Superior temporal gyrus (tissue), 1 donor: ENCODE measurements around the gene SGK2.
A peak's percentile ranks its signal among the peaks of the same experiment; 100 is the strongest.
"Not testable (repeated sequence)": the region's sequence is repeated elsewhere in the genome, so short reads cannot be mapped to it uniquely, and the experiment has no call there.

Source experiments
- DNase-seq: peaks from one replicate; pipeline ENCODE4 v3.0.0-alpha.2; 2016; ENCODE audit errors: extremely low spot score

Gene SGK2

GRCh38 chr20:43563991-43564390 is 5.2 kb downstream of the SGK2 start:
- no peak for DNase-seq

- no peak for DNase-seq
Measured at GRCh38 chr20:43564455-43564854, 5.6 kb downstream of the SGK2 start.

GRCh38 chr20:43564993-43565757 is 6.3 kb downstream of the SGK2 start:
- DNase-seq: peak; percentile 84

GRCh38 chr20:43565758-43566104 is 6.9 kb downstream of the SGK2 start:
- DNase-seq: peak; percentile 38

GRCh38 chr20:43567477-43567876 is 8.7 kb downstream of the SGK2 start:
- DNase-seq: no peak

DNA sequence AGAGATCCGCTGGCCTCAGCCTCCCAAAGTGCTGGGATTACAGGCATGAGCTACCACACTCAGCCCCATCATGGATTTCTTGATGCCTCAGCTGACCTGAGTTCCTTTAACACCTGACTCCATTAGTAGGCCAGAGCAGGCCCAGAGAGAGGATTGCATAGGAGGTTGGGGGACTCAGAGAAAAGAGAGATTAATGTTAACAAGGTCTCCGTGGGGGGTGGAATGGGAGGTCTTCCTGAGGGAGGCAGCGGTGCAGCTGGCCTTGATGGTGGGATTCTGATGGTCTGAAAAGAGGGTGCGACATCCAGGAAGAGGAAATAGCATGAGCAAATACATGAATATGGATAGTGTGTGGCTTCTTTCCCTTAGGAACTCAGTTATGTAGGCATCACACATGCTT is 9.9 kb downstream of the SGK2 start:
- no peak for DNase-seq

GRCh38 chr20:43569282-43569681 is 10.5 kb downstream of the SGK2 start:
- DNase-seq: no peak

DNA sequence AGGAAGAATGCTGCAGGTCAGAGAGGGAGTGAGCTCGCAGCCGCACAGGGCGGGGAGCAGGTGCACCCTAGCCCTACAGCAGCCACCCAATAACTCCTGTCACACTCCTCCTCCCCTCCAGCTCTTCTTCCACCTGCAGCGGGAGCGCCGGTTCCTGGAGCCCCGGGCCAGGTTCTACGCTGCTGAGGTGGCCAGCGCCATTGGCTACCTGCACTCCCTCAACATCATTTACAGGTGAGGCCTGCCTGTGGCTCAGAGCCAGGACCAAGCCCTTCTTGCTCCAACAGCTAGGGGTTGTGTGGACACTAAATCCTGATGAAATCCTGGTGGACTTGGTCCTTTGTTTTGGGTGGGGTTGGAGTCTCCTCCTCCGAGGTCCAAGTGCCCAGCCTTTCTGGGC is 11.7 kb downstream of the SGK2 start:
- DNase-seq: no peak

DNA sequence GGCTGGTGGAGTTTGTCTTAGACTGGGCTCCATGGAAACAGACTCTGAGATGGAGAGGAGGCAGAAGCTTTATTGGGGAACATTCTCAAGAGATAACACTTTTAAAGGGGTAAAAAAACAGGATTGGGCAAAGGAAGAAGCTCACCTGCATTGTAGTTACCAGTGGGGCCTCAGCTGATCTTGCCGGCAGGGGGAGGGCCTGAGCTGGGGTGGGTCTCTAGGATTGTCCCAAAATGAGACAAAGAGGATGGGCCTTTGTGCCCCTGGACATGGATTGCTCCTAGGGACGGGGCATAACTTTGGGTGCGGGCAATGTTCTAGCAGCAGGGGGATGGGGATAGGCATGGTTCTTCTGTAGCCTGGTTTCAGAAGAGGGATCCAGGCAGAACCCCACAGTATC is 12.5 kb downstream of the SGK2 start:
- DNase-seq: no peak

GRCh38 chr20:43571771-43572170 is 12.9 kb downstream of the SGK2 start:
- DNase-seq: no peak

DNA sequence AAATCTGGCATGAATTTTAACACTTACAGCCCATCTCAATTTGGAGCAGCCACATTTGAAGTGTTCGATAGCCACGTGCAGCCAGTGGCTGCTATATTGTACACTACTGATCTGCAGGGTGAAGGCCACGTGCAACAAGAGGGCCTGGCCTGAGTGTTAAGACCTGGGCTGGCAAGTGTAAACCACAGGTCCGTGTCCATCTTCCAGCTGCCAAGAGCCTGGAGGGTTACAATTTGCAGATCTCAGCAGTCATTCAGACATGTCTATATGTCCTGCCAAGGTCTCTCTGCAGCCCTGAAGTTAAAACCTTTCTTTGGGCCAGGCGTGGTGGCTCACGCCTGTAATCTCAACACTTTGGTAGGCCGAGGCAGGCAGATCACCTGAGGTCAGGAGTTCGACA is 14.1 kb downstream of the SGK2 start:
- DNase-seq: no peak

- DNase-seq: no peak
Measured at GRCh38 chr20:43576108-43576507, 17.3 kb downstream of the SGK2 start.

- DNase-seq: no peak
Measured at GRCh38 chr20:43579861-43580793, 21.3 kb downstream of the SGK2 start.

DNA sequence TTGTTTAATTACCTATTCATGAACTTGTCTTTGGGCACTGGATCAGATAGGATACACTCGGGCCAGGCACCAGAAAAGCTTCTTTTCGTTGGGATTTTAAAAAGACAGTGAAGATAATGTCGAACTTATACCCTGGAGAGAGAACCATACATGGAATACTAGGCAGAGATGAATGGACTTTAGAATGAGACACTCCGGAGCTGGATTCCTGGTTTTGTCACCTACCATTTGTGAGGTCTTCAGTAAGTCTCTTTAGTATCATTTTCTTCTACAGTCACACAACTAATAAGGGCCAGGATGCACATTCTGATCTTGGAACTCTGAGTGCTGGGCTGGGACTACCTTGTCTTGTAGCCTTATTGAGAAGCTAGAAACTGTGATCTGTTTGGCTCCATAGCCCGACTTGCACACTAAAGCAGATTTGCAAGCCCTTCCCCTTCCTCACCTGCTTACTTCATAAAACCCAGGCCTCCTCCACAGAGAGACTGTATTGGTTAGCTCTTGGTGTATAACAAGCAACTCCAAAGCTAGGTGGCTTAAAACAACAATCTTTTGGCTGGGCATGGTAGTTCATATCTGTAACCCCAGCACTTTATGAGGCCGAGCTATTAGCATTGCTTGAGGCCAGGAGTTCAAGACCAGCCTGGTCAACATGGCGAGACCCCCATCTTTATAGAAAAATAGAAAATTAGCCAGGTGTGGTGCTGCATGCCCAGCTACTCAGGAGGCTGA is 24.5 kb downstream of the SGK2 start:
- DNase-seq: no peak

GRCh38 chr20:43583982-43584432 is 25.2 kb downstream of the SGK2 start:
- DNase-seq: peak; percentile 91

DNA sequence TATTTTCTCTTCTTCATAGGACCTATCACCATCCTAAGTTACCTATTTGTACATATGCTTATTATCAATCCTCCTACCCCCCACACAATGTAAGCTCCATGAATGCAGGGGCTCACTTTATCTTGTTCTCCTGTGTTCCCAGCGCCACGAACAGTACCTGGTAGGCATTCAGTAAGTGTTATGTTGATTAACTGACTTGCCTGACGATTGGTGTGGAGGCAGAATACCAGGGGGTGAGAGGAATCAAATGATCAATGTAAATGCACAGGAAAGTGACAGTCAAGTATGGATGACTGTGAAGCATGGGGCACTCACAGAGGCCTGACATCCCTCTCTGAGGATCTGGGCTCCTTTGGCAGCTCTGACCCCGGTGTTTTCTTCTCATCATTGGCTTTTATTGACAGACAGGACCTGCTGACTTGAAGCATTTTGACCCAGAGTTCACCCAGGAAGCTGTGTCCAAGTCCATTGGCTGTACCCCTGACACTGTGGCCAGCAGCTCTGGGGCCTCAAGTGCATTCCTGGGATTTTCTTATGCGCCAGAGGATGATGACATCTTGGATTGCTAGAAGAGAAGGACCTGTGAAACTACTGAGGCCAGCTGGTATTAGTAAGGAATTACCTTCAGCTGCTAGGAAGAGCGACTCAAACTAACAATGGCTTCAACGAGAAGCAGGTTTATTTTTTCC is 25.8 kb downstream of the SGK2 start:
- no peak for DNase-seq

DNA sequence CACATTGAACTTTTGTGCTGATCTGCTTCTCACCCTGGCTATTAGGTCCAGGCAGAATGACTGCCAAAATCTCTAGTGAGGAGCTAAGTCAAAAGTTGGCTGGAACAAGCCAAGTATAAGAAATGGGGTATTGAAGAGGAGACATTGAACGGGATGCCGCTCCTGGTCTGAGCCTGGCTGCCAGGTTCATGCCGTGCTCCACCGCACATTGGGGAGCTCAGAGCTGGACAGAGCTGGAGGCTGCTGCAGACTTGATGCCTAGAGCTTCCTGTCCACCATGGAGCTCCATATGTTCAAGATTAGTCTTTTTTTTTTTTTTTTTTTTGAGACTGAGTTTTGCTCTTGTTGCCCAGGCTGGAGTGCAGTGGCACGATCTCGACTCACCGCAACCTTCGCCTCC is 27.8 kb downstream of the SGK2 start:
- DNase-seq: no peak

GRCh38 chr20:43588526-43588925 is 29.7 kb downstream of the SGK2 start:
- not testable (repeated sequence) for DNase-seq

DNA sequence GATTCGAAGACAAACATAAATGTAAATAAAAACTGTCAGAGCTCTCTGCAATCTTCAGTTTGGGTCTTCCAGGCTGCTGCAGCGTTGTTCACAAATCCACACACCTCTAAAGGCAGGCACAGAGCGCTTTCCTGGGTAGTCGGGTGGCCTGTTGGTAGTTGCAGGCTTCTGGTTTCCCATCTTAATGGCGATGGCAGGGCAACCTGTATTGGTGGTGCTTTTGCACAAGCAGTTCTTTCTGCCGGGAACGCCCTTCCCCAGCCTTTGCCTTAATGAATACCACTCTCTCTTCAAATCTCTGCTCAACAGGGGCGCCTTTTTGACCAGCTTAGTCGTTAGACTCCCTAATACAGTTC is 31.2 kb downstream of the SGK2 start:
- no peak for DNase-seq

DNA sequence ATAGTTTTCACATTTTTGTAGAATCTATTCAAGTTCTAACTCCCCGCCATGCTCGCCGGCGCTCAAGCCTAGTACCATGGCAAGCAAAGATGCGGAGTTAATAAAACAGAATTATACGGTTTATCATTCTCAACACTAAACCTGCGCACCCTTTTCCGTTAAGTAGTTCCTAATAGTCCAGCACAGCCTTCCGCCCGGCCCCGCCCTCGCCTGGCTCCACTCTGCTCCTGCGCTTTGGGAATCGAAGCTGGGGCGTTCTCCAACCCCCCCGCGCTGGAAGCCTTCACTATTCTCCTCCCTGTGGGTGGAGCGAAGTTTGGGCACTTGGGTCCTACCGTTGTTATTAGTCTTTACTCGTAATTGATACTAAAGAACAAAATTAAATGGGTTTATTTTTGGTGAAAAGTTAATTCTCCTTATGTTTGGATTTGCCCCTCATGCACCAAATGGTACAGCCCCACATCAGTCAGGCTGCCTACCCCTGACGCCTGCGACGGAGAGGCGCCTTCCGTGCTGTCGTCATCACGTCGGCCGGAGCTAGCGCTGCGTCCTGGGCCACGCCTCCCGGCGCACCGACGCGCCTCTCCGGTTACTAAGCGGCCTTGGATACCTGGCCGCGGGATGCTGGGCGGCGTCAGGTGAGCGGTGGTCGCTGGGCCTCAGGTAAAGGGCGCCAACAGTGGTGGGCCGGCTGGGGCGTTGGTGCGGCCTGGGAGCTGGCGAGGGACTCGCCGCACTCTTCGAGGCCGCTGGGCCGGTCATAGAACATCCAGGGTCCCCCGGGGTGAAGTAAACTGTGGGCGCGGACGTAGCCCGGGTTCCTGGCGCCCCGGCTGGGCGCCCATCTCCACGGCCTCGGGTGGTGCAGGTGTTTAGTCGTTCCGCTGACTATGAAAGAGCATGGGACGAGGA is 31.8 kb downstream of the SGK2 start, which contains the start of gene IFT52:
Gene IFT52, plus strand, starts transcription at position 546 of the 912 bp plus-strand sequence. CDS start 3,762 bp downstream, outside the sequence.
- peak; percentile 96 for DNase-seq
